Measurements from ENCODE around the gene ERLIN1. TPM values are rescaled to one million over a fixed set of nuclear protein-coding genes. Genes with fewer than 3 reads are reported as not detected.

Gene ERLIN1
- 42.6 to 68.6 TPM (median 53.8 TPM) in 5 replicates for total RNA-seq (2022; extraction: Qiagen RNA extraction)

GRCh38 chr10:100185364-100186252 lies at the start of gene ERLIN1:
Gene ERLIN1 (minus strand): TSS chr10:100186029. CDS start chr10:100185626, 403 bp downstream.

Other genes with a start within 250 kb of the ERLIN1 start
- gene DNMBP, start 176.1 kb downstream of the ERLIN1 start, total RNA-seq (2022; extraction: Qiagen RNA extraction), result 25.5 to 34.2 TPM (median 31.1 TPM) in 5 replicates
- 0.14 to 0.32 TPM (median 0.23 TPM) in 5 replicates for gene CPN1, start 104.2 kb downstream of the ERLIN1 start, total RNA-seq (2022; extraction: Qiagen RNA extraction)
- 18.2 to 28.0 TPM (median 22.0 TPM) in 5 replicates for gene CHUK, start 43.6 kb upstream of the ERLIN1 start, total RNA-seq (2022; extraction: Qiagen RNA extraction)
- gene CWF19L1, start 81.6 kb upstream of the ERLIN1 start, total RNA-seq (2022; extraction: Qiagen RNA extraction), result 19.4 to 26.9 TPM (median 21.3 TPM) in 5 replicates
- gene BLOC1S2, start 100.7 kb upstream of the ERLIN1 start, total RNA-seq (2022; extraction: Qiagen RNA extraction), result 95.2 to 120 TPM (median 98.5 TPM) in 5 replicates
- 0.03 to 0.07 TPM (median 0.05 TPM) in 3 of 5 replicates, not detected in the others for gene PKD2L1, start 144.2 kb upstream of the ERLIN1 start, total RNA-seq (2022; extraction: Qiagen RNA extraction)
- gene SCD, start 161.2 kb upstream of the ERLIN1 start, total RNA-seq (2022; extraction: Qiagen RNA extraction), result 136 to 190 TPM (median 165 TPM) in 5 replicates

All from A549 treated with CORT108297 at 1 μM for 4 hours (cell line).